Measurements from ENCODE around the gene TRDMT1.

DNA sequence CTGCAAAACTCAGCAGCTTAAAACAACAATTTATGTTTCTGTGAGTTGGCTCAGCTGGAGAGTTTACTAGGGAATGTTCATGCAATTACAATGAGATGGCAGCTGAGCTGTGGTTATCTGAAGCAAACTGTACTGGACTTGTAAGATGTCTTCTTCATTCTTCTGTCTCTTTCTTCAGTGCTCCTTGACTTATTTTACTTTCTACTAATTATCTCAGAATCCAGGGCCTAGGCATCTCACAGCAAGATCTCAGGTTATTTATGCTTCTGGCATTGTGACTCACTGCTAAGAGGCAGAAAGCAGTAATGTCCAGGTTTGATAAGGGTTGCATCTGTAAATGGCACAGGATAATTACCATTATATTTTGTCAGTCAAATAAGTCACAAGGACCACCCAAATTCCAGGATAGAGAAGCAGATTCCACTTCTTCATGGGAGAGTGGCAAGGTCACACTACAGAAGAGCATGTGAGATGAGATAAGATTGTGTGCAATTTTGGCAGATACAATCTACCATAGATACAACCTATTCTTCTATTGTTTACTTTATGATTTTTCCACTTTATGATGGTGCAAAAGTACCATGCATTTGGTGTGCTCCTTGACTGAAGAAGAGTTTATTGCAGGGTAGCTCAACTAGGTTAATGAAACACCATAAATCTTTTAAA lies 43.4 kb upstream of the TRDMT1 start:
- TF ChIP-seq CTCF (IDR thresholded peaks at IDR 0.05) (no peak), POLR2A (IDR thresholded peaks at IDR 0.05) (no peak), POLR2AphosphoS5 (IDR thresholded peaks at IDR 0.05) (no peak)

Data from breast epithelium (tissue), 3 donors.